OCI-LY3 (cell line): ENCODE data around the gene SAFB2.

Experiments
- H2AFZ ChIP-seq: fragments of 200-600, 300-600 bp; shearing (Covaris generic); 2 replicates; pipeline ENCODE4 v1.6.0; 2014; ENCODE audit warnings: antibody characterized with exemption, low read depth, low read length
- H3K27ac ChIP-seq: fragments of 200-600, 300-600 bp; sonication (generic); 2 replicates; pipeline ENCODE4 v1.5.1; 2014; ENCODE audit warnings: mild to moderate bottlenecking, low read length, moderate library complexity, mixed read lengths
- H3K27me3 ChIP-seq: fragments of 200-600, 300-600 bp; sonication (generic); 2 replicates; pipeline ENCODE4 v1.6.1; 2014; ENCODE audit warnings: low read depth, low read length, mixed read lengths
- H3K36me3 ChIP-seq: fragments of 200-600, 300-600 bp; sonication (generic); replicated peaks from 2 replicates; pipeline ENCODE3; 2014; ENCODE audit warnings: low read depth, low read length, mixed read lengths
- H3K4me1 ChIP-seq: fragments of 300-600, 200-600 bp; sonication (generic); 2 replicates; pipeline ENCODE4 v1.6.1; 2014; ENCODE audit warnings: low read length, mixed read lengths
- H3K4me2 ChIP-seq: fragments of 200-600, 300-600 bp; sonication (generic); 2 replicates; pipeline ENCODE4 v1.6.1; 2014; ENCODE audit warnings: low read length, mixed read lengths
- H3K4me3 ChIP-seq: fragments of 300-600, 200-600 bp; sonication (generic); 2 replicates; pipeline ENCODE4 v1.5.1; 2014; ENCODE audit warnings: antibody characterized with exemption, mild to moderate bottlenecking, low read length, moderate library complexity
- H3K79me2 ChIP-seq: fragments of 300-600, 200-600 bp; shearing (Covaris generic); 2 replicates; pipeline ENCODE4 v1.6.1; 2014; ENCODE audit warnings: mild to moderate bottlenecking, low read length, mixed read lengths
- H3K9ac ChIP-seq: fragments of 300-600, 200-600 bp; shearing (Covaris generic); 2 replicates; pipeline ENCODE4 v1.6.0; 2014; ENCODE audit warnings: mild to moderate bottlenecking, low read length, moderate library complexity
- H3K9me3 ChIP-seq: fragments of 200-600, 300-600 bp; shearing (Covaris generic); 2 replicates; pipeline ENCODE4 v1.6.1; 2014; ENCODE audit warnings: low read length, mixed read lengths; ENCODE audit not compliant: insufficient read depth
- H4K20me1 ChIP-seq: fragments of 200-600, 300-600 bp; sonication (generic); 2 replicates; pipeline ENCODE4 v1.6.1; 2016; ENCODE audit warnings: low read length, mixed read lengths; ENCODE audit not compliant: insufficient read depth
- CTCF ChIP-seq: fragments of 200-600, 300-600 bp; sonication (generic); IDR thresholded peaks from 2 replicates; pipeline ENCODE4 v1.5.1; 2014; ENCODE audit warnings: antibody characterized with exemption, low read length, low read depth
- EZH2phosphoT487 ChIP-seq: fragments of 200-600 bp; shearing (Covaris generic); IDR thresholded peaks from 2 replicates; pipeline ENCODE4 v1.6.1; 2018; ENCODE audit warnings: antibody characterized with exemption, mixed run types, low read depth

SAFB2 gene

GRCh38 chr19:5644037-5644436 is 21.5 kb upstream of the SAFB2 start:
- H4K20me1 ChIP-seq: peaks cover 85% of the 10 kb centered on the region

DNA sequence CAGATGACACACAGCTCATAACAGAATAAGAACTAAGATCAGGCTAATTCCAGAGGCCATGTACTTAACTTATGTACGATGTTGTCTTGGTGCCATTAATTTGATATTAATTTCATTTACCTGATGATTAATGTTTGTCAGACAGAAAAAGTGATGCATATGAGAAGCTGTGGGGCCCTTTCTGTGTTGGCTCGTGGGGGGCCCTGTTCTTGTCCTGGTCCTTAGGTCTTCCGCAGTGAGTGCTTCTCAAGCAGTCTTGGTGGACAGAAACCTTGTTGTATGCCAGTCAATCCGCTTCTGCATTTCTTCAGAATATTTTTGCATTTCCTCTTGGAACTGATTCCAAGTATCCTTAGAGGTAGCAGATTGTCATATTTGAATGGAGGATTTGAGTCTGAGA is 20.5 kb upstream of the SAFB2 start:
- Histone ChIP-seq H3K9ac (no peak overlapping the region), H3K27ac (no peak overlapping the region), H3K36me3 (peaks cover 74% of the 10 kb centered on the region), H3K4me2 (no peak overlapping the region), H3K4me1 (no peaks in the 10 kb centered on the region), H2AFZ (no peak overlapping the region), H4K20me1 (peaks cover 94% of the 10 kb centered on the region), H3K9me3 (no peaks in the 10 kb centered on the region), H3K27me3 (no peaks in the 10 kb centered on the region), H3K79me2 (peaks cover 98% of the 10 kb centered on the region), H3K4me3 (no peak overlapping the region)
- TF ChIP-seq EZH2phosphoT487: no peak
- no peak for TF ChIP-seq CTCF

More at GRCh38 chr19:5644037-5644436, 21.5 kb upstream of the SAFB2 start:
- no peak overlapping the region for H3K4me3 ChIP-seq
- H3K4me1 ChIP-seq: no peaks in the 10 kb centered on the region
- H3K27me3 ChIP-seq: no peaks in the 10 kb centered on the region
- H3K36me3 ChIP-seq: peaks cover 76% of the 10 kb centered on the region
- no peak overlapping the region for H3K9ac ChIP-seq
- no peak overlapping the region for H2AFZ ChIP-seq
- no peak overlapping the region for H3K4me2 ChIP-seq
- H3K79me2 ChIP-seq: peaks cover 93% of the 10 kb centered on the region
- no peaks in the 10 kb centered on the region for H3K9me3 ChIP-seq
- no peak overlapping the region for H3K27ac ChIP-seq
- TF ChIP-seq EZH2phosphoT487: no peak
- no peak for TF ChIP-seq CTCF

GRCh38 chr19:5642204-5642603 is 19.6 kb upstream of the SAFB2 start:
- no peak overlapping the region for H2AFZ ChIP-seq
- no peaks in the 10 kb centered on the region for H3K4me1 ChIP-seq
- H3K36me3 ChIP-seq: peaks cover 73% of the 10 kb centered on the region
- no peak overlapping the region for H3K4me3 ChIP-seq
- no peaks in the 10 kb centered on the region for H3K27me3 ChIP-seq
- H3K9ac ChIP-seq: no peak overlapping the region
- TF ChIP-seq CTCF: no peak
- TF ChIP-seq EZH2phosphoT487: no peak
- H3K9me3 ChIP-seq: no peaks in the 10 kb centered on the region
- H4K20me1 ChIP-seq: peaks cover 96% of the 10 kb centered on the region
- peaks cover 100% of the 10 kb centered on the region for H3K79me2 ChIP-seq
- H3K4me2 ChIP-seq: no peak overlapping the region
- H3K27ac ChIP-seq: no peak overlapping the region

- Histone ChIP-seq H3K27ac (no peak overlapping the region), H3K27me3 (no peaks in the 10 kb centered on the region), H3K36me3 (peaks cover 67% of the 10 kb centered on the region), H3K4me2 (no peak overlapping the region), H3K9me3 (no peaks in the 10 kb centered on the region), H3K4me1 (no peaks in the 10 kb centered on the region), H2AFZ (no peak overlapping the region), H3K79me2 (peaks cover 100% of the 10 kb centered on the region), H4K20me1 (peaks cover 92% of the 10 kb centered on the region), H3K9ac (no peak overlapping the region), H3K4me3 (no peak overlapping the region)
- no peak for TF ChIP-seq CTCF
- TF ChIP-seq EZH2phosphoT487: no peak
Measured at GRCh38 chr19:5641171-5641570, 18.6 kb upstream of the SAFB2 start.
